ENCODE measurements around the gene PRCD. TPM values are rescaled to one million over a fixed set of nuclear protein-coding genes. Genes with fewer than 3 reads are reported as not detected.
"Not testable (repeated sequence)": the region's sequence is repeated elsewhere in the genome, so short reads cannot be mapped to it uniquely, and the experiment has no call there.

The PRCD gene
- total RNA-seq, 2 donors from 2014 or later = 0.29 to 1.2 TPM

DNA sequence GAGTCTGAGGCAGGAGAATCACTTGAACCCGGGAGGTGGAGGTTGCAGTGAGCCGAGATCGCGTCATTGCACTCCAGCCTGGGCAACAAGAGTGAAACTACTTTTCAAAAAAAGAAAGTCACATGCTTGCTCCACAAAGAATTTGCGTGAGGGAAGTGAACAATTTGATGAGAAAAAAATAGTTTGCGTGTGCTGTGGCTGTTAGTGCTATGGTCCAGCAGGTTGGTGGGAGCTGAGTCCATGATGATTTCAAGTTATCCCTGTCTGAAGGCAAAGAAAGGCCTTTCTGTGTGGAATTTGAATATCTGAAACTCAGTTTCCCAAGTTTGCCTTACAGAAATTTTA lies 21.0 kb downstream of the PRCD start:
- intact Hi-C loops (cut with DNase I) = no loop called here
- Histone ChIP-seq H3K9me3 (no peaks in the 10 kb centered on the region), H3K4me1 (peaks cover 6% of the 10 kb centered on the region), H3K27ac (no peak overlapping the region), H3K27me3 (no peaks in the 10 kb centered on the region), H3K9ac (ENCODE audit: low read depth in 2 of 2, low read length in 2 of 2) (peak overlapping the region in 1 of 2 donors; percentile 12), H3K36me3 (peaks cover 3% of the 10 kb centered on the region), H3K4me3 (no peak overlapping the region)
- TF ChIP-seq, protein P1, sequence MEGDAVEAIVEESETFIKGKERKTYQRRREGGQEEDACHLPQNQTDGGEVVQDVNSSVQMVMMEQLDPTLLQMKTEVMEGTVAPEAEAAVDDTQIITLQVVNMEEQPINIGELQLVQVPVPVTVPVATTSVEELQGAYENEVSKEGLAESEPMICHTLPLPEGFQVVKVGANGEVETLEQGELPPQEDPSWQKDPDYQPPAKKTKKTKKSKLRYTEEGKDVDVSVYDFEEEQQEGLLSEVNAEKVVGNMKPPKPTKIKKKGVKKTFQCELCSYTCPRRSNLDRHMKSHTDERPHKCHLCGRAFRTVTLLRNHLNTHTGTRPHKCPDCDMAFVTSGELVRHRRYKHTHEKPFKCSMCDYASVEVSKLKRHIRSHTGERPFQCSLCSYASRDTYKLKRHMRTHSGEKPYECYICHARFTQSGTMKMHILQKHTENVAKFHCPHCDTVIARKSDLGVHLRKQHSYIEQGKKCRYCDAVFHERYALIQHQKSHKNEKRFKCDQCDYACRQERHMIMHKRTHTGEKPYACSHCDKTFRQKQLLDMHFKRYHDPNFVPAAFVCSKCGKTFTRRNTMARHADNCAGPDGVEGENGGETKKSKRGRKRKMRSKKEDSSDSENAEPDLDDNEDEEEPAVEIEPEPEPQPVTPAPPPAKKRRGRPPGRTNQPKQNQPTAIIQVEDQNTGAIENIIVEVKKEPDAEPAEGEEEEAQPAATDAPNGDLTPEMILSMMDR (IDR thresholded peaks at IDR 0.05) = no peak
- no peak for DNase-seq

DNA sequence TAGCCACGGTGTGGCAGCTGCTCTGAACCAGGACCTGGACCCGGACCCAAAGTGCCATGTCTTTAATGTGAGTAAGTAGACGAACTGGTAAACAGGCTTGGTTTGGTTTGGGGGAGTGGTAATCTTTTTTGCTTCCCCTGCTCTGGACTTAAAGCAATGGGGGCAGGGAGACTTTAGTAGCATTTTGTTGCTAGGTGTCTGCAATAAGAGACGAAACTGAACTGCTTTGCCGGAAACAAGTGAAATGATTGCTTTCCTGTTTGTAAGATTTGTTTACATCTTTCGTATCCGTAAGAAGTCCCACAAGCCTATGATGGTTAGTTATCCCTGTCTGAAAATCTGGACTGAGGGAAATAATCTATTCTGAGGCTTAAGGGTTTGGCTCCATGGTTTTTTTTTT lies 21.5 kb downstream of the PRCD start:
- Histone ChIP-seq H3K9ac (ENCODE audit: low read depth in 2 of 2, low read length in 2 of 2) (peak overlapping the region in 1 of 2 donors; percentile 12), H3K4me3 (no peak overlapping the region), H3K4me1 (peaks cover 6% of the 10 kb centered on the region), H3K27me3 (no peaks in the 10 kb centered on the region), H3K36me3 (peaks cover 3% of the 10 kb centered on the region), H3K9me3 (no peaks in the 10 kb centered on the region), H3K27ac (no peak overlapping the region)
- no peak for DNase-seq
- TF ChIP-seq, protein P1 (IDR thresholded peaks at IDR 0.05) = no peak
- intact Hi-C loops (cut with DNase I) = no loop called here

DNA sequence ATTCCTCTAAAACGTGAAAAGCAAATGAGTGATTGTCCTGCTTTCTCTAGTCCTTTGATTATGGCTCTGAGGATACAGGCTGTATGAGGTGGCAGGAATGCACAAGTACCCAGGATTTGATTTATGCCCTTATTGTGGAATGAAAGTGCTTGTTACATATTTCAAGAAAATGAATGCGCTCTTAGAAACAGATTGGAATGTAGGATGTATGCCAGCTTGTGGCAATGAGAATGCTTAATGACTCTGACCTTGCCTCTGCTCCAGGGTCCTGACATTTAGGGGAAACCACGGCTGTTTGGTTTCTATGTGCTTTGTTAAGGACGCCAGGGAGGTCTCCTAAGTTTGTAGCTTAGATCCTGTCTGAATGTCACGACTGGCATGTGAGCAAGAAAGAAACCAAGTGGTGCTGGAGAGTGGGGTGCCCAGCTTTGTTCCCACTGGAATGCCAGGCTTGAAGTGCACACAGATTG lies 22.0 kb downstream of the PRCD start:
- H3K4me3 ChIP-seq = no peak overlapping the region
- H3K27ac ChIP-seq = no peak overlapping the region
- TF ChIP-seq, protein P1 (IDR thresholded peaks at IDR 0.05) = no peak
- DNase-seq = no peak
- no peak overlapping the region for H3K9ac ChIP-seq (ENCODE audit: low read depth in 2 of 2, low read length in 2 of 2)
- H3K27me3 ChIP-seq = no peaks in the 10 kb centered on the region
- no peaks in the 10 kb centered on the region for H3K9me3 ChIP-seq
- H3K36me3 ChIP-seq = peaks cover 3% of the 10 kb centered on the region
- H3K4me1 ChIP-seq = peaks cover 6% of the 10 kb centered on the region
- intact Hi-C loops (cut with DNase I) = no loop called here

DNA sequence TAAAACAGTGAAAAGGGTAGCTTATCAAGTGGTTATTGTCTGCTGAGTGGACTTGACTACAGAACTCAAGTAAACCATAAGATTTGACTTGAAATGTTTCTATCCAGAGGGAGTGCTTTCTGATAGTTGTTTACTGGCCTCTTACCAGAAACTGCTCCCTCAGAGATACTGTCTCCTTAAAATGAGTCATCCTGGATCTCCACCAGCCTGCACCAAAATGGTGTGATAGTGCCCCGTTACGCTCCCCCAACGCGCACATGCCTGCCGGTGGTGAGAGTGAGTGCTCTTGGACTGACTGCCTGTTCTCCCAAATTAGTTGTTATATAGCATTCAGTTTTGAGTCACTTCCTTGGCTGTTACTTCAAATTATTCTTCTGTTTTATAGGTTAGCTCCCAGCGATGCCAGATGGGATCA lies 22.9 kb downstream of the PRCD start:
- Histone ChIP-seq H3K27me3 (no peaks in the 10 kb centered on the region), H3K36me3 (peaks cover 3% of the 10 kb centered on the region), H3K9ac (ENCODE audit: low read depth in 2 of 2, low read length in 2 of 2) (no peak overlapping the region), H3K4me3 (no peak overlapping the region), H3K9me3 (no peaks in the 10 kb centered on the region), H3K4me1 (peaks cover 6% of the 10 kb centered on the region), H3K27ac (no peak overlapping the region)
- intact Hi-C loops (cut with DNase I) = no loop called here
- TF ChIP-seq, protein P1 (IDR thresholded peaks at IDR 0.05) = no peak
- DNase-seq = no peak

DNA sequence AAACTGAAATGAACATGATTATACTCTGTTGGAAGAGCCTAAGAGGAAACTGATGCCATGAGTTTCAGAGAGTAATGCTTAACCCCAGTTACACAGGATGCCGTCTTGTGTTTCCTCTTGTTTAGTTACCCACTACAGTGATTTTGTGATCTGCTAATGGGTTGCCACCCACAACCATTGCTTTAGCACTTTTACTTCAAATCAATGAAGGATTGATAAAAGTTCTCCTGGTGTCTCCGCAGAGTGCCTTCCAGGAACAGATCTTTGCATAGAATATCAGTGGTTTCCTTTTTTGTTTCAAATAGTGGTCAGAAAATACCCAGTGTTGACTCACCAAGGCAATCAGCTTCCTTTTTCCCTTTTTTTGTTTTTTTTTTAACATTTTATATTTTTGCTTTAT lies 23.5 kb downstream of the PRCD start:
- DNase-seq; H3K27me3 ChIP-seq; H3K4me1 ChIP-seq; H3K9ac ChIP-seq (ENCODE audit: low read depth in 2 of 2, low read length in 2 of 2); H3K27ac ChIP-seq; H3K4me3 ChIP-seq; intact Hi-C loops (cut with DNase I); H3K9me3 ChIP-seq; H3K36me3 ChIP-seq: not testable (repeated sequence)

DNA sequence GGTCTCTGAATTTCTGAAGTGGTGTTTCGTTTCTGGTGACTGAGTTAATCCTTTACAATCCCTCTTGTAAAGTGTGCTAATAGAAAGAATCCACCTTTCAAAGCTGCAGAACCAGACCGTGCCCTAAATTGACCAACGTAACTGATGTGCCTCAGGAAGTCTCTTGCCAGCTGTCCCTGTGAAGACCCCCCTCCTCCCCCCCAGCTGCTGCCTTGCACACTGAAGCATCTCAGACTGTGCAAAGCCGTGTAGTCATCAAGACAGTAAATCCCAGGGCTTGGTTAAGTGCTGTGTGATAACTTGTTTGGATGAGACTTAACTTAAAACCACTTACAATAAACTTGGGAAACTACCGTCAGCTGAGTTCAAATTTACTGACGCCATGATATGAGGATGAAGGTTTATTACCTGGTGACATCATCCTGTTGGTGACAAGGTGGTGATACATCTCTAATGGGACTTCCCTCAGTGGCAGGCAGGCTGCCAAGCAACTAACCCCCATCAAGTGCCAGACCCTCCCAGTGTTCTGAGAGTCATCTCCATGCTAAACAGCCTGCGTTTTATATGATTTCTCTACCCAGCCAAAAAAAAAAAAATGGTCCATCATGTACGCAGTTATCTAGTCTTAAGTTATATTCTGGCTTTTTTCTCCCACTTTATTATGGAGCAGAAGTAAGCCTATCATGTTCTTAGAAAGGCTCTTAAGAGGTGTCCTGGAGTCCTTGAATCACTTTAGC lies 25.3 kb downstream of the PRCD start:
- not testable (repeated sequence) for H3K9ac ChIP-seq (ENCODE audit: low read depth in 2 of 2, low read length in 2 of 2); H3K27ac ChIP-seq; H3K4me3 ChIP-seq; H3K9me3 ChIP-seq; H3K36me3 ChIP-seq; H3K27me3 ChIP-seq; DNase-seq; H3K4me1 ChIP-seq
- intact Hi-C loops (cut with DNase I) = loop anchor here (5.0 kb wide), 1 partner anchor 67 kb away; no protein-coding TSS in a partner anchor

Data from colonic mucosa (tissue), 4 donors.